IMR-90 (cell line): ENCODE data around the gene UBL7.

Experiments used
- CTCF ChIP-seq: conservative IDR thresholded peaks from 2 replicates; pipeline ENCODE4 v1.5.1; 2012; ENCODE audit warnings: mild to moderate bottlenecking, low read depth, low read length, improper control_type of control experiment
- POLR2A ChIP-seq: IDR thresholded peaks from 2 replicates; pipeline ENCODE4 v1.6.1; 2012; ENCODE audit warnings: mild to moderate bottlenecking, low read depth, low read length
- SMC3 ChIP-seq: fragments of 150-350 bp; IDR thresholded peaks from 2 replicates; pipeline ENCODE4 v1.6.1; 2016; ENCODE audit warnings: low read depth, mild to moderate bottlenecking, antibody characterized with exemption, low read length, moderate library complexity
- USF2 ChIP-seq: fragments of 150-350 bp; IDR thresholded peaks from 2 replicates; pipeline ENCODE4 v1.6.1; 2017; ENCODE audit warnings: mild to moderate bottlenecking, antibody characterized with exemption, low read length, low read depth

GRCh38 chr15:74488776-74489175 is 27.8 kb upstream of the UBL7 start:
- no peak for TF ChIP-seq CTCF
- no peak for TF ChIP-seq POLR2A
- no peak for TF ChIP-seq SMC3
- TF ChIP-seq USF2: no peak
